ENCODE data around the gene NRP1. TPM values are rescaled to one million over a fixed set of nuclear protein-coding genes. Genes with fewer than 3 reads are reported as not detected.
A peak's percentile ranks its signal among the peaks of the same experiment; 100 is the strongest.

Gene NRP1
- total RNA-seq, 2 donors from 2014 or later, result 110 to 121 TPM

DNA sequence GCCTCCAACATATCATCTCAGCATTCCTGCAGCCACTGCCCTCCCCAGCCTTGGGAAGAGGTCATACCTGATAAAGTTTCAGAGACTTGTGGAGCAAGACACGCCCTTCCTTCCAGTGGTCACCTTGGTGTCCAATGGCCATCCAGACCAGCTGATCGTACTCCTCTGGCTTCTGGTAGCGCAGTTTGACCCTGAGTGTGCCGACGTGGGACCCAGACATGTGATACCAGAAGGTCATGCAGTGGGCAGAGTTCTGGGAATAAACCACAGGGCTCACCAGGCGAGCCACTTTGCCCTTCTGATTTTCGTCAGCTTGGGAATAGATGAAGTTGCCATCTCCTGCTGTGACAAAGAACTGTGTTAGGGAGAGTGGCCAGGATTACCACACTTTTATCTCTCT, 148.3 kb downstream of the NRP1 start:
- no peak for DNase-seq
- intact Hi-C loops (cut with DNase I), result no loop called here
- ATAC-seq, result no peak

DNA sequence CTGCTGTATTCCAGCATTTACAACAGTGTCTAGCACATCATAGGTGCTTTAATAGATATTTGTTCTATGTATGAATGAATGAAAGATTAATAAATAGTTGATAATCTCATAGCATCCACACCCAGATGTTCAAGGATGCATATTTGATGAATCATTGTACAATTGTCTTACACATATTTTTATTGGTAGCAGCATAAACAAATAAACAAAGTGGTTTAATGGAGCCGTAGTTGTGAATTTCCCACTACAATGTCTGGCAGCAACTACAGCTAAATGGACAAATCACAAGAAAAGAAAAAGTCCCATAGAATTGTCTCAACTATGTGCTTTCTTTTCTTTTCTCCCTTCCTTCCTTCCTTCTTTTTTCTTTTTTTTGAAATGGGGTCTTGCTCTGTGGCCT, 150.8 kb downstream of the NRP1 start:
- intact Hi-C loops (cut with DNase I), result no loop called here

DNA sequence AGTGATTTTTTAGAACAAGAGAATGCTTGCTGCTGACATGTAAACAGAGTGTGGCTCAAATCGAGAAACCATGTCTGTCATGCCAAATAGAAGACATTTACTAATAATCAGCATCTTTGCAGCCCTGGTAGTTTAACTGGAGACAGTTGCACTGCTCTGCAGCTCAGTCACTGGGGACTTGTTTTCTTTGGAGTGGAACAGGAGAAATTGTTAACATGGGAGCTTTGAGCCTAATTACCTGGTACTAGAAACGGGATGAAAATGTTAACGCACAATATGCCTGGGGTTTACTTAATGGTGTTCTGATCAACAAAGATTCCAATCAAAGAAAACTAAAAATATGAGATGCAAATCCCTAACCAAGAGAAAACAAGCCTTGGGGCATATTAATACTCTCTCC, 153.5 kb downstream of the NRP1 start:
- no peak for DNase-seq
- no peak for ATAC-seq
- intact Hi-C loops (cut with DNase I), result no loop called here

More for the DNA sequence above, 150.8 kb downstream of the NRP1 start:
- ATAC-seq (no peak), DNase-seq (no peak)

DNA sequence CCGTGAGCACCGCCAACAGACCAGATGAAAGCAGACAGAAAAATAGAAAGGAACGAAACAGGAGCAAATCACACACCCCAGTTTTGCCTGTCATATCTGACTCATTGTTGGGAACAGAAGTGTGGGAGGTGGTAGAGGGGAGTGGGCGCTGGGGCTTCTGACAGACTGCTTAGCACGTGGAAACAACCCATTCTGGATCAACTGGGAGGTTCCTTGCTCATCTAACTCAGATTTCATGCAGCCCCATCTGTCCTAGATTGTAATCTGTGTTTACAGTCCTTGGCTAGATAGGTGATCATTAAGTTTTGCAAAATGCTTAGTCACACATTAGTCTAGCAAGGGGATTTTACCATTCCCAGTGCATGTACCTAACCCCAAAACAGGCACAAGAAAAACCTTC, 154.1 kb downstream of the NRP1 start:
- intact Hi-C loops (cut with DNase I), result no loop called here
- DNase-seq, result no peak
- no peak for ATAC-seq

DNA sequence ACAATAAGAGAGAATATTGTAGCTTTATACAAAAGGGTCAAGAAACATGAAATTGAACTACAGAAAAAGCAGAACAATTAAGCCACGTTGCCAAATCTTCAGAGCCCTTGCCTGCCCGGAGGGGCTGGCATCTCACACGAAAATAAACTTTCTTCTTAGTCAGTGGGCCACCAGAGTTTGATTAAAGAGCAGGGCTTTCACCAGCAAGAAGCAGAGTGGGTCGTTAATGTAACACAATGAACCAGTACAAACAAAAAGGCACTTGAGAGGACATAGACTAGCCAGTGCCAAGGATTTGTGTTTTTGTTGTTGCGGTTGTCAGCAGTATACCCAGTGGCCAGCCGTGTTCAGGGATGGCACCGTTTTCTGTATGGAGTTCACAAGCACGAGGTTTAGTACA, 155.4 kb downstream of the NRP1 start:
- intact Hi-C loops (cut with DNase I), result no loop called here
- ATAC-seq, result no peak
- no peak for DNase-seq

DNA sequence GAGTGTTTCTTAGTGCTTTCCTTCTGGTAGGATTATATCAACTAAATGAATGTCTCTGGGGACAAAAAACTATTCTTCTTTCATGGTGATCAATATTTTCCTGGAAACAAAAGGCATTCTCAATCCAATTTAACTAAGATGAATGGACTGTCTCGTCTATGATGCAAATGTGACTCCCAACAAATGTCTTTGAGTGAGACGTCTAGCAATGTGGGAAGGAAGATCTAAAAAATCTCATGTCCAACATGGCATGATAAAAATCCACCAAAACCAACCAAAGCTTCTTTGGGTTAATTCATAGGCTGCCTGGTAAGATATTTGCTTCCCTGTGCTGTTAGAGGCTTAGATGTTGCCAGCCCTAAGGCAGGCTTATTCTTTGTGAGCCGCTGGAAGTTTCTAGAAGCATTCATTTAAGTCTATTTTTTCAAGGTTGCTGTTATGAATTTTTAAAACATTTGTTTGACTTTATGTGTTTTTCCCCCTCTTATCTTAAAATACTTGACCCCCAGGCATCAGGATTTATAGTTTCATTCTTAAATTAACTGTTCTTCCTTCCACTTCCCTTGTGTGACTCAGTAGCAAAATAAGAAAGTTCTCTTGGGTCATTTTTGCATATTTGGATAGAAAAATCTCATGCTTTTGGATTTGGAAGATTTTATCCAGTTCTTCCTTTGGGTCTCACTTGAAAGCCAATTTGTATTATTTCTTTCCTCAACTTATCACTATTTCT, 156.3 kb downstream of the NRP1 start:
- DNase-seq (no peak), ATAC-seq (no peak)
- intact Hi-C loops (cut with DNase I), result no loop called here

DNA sequence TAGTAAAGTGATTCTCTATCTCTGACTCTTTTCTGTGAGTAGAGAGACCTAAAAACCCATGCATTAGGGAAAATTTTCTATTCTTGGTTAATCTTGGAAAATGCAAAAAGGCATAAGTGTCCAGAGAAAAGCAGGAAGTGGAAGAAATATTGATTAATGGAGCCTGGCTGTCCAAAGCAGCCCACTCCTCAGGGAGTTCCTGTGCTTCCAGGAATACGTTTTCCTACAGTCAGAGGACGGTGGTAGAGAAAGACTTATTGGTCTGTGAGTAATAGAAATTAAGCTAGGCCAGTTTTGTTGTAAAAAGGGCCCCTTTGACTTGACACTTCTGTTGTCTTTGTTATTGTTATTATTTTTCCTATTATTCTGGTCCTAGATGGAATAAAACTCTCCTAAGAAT, 157.8 kb downstream of the NRP1 start:
- ATAC-seq, result no peak
- DNase-seq, result no peak
- intact Hi-C loops (cut with DNase I), result no loop called here

DNA sequence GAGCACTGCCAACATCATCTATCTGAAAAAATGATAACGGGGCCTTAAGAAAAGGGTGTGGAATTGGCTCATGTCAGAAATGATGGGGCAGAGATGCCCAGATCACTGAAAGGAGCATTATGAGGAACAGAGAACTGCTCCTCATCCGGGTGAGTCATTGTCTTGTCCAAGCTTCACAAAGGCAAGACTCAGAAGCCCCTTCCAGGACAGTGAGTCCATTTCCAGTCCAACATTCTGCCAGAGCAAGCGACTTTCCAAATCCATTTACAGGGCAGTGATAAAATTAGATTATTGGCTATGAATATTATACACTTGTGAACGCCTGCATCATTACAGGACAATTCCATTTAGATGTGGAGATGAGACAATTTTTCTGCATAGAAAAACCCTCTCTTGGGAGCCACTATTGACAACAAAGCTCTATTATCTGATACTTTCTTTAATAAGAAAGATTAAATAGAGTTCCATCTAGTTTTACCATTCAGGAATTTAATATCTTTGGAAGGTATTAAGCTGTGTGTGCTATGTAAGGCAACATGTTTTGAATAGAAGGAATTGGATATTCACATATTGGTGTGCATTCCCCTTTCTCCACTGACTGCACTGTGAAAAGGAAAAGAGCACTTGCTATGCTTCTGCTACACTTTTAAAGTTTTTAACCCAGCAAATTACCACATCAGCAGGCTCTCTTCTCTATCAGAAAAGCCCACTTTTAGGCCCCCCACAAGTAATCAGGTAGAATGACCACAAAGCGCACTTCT, 159.6 kb downstream of the NRP1 start:
- peak in 1 of 2 donors; percentile 21 for ATAC-seq
- intact Hi-C loops (cut with DNase I), result no loop called here
- DNase-seq, result no peak

DNA sequence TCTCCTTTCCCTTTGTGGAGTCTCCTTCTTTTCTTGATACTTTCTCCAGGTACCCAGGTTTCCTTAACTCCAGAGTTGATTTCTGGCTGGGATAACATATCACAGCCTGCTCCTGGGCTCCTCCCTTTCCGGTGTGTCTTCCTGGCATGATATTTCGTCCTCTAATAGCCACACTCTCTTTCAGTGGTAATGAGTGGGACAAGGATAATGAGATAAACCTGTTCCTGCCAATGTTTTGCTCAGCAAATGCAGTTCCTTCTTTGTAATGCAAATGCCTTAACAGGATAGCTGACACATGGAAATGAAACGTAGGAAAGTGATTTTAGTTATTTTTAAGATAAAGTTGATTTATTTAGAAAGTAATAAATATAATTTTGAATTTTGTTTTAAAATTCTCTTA, 168.6 kb downstream of the NRP1 start:
- DNase-seq (no peak), ATAC-seq (no peak)
- intact Hi-C loops (cut with DNase I), result no loop called here

DNA sequence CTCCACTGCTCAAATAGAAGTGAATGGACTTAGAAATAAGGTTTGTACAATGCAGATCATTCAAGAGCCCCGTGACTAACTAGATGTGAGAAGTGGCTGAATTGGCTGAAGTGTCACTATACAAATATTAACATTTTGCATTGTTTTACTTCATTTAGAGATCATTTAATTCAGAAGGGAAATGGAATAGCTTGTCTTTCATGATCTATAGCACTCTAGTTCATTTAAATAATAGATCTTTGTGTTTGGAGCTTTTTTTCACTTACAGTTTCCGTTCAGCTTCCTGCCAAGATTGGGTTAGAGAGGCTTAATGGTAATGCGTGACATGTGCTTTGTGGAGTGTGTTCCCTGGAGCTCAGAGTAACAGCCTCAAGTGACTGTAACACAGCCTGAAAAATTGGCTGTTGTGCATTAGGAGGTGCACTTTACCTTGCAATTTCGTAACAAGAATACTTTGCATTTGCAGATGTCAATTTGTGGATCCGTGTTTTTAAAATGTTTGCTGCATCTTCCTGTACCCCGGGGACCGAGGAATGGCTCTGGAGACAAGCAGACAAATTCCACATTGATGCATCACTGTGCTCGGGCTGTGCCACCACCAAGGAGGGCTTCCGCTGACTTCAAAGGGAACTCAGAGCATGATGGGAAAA, 170.3 kb downstream of the NRP1 start:
- intact Hi-C loops (cut with DNase I), result no loop called here
- no peak for ATAC-seq
- DNase-seq, result no peak

DNA sequence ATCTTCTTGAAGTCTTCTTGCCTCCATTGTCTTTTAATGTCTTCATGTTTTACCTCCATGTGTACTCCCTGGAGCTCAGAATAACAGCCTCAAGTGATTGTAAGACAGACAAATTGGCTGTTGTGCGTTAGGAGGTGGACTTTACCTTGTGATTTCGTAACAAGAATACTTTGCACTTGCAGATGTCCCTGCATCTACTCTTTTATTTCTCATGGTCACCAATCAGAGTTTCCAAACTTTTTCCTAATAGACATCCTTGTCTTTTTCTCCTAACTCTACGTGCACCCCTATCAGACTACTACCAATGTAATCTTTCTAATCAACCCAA, 172.3 kb downstream of the NRP1 start:
- DNase-seq, result no peak
- no peak for ATAC-seq
- intact Hi-C loops (cut with DNase I), result no loop called here

DNA sequence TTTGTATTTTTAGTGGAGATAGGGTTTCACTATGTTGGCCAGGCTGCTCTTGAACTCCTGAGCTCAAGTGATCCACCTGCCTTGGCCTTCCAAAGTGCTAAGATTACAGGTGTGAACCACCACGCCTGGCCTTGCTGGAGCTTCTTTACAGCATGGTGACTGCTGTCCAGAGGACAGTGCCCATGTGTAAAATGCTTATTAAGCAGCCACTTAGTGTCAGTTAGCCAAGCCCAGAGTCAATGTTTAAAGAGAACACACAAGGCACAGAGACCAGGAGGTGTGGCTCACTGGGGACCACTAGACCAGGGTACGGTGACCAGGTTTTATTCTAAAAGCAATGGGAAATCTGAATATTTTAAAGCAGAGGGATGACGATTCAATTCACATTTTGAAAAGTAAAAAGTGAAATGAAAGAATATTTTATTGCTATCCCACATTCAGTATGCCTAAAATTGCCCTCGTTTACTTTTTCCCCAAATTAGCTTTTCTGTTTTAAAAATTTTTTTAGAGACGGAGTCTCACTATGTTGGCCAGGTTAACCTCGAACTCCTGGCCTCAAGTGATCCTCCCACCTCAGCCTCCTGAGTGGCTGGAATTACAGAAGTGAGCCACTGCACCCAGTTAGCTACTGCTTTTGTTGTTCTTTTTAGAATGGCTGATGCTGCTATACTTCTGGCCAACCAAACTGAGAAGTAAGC, 172.8 kb downstream of the NRP1 start:
- ATAC-seq, result no peak
- intact Hi-C loops (cut with DNase I), result no loop called here
- no peak for DNase-seq

DNA sequence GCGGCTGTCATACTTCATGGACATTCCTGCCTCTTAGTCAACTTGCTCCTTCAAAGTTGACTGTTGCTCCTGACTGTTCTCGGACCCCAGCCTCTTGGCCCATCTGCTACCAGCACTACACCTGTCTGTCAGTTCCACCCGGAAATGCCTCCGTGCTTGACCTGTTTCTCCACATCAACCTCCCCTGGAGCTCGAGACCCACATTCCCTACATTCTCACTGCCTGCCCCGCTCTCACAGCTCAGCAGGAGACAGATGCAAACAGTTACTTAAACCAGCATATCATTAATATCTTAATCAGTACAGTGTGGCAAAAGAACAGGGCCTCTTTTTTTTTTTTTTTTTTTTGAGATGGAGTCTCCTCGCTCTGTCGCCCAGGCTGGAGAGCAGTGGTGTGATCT, 174.3 kb downstream of the NRP1 start:
- no peak for ATAC-seq
- intact Hi-C loops (cut with DNase I), result no loop called here

DNA sequence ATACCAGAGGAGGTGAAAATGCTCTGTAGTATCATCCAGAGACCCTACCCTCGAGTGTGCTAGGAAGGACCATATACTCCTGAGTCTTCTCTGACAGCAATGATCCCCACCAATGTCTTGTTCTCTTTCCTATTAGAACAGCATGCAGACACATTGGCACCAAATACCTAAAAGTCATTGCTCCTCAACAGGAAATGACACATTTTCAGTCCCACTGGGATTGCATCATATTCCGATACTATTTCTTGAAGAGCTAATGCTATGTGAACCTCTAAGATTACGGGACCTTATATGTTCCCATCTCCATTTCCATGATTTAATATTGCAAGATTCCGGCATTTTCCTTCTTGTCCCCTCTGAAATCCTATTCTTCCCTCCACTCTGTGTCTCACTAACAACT, 177.4 kb downstream of the NRP1 start:
- ATAC-seq (no peak), DNase-seq (no peak)
- intact Hi-C loops (cut with DNase I), result no loop called here

More for the DNA sequence above, 174.3 kb downstream of the NRP1 start:
- DNase-seq, result no peak

DNA sequence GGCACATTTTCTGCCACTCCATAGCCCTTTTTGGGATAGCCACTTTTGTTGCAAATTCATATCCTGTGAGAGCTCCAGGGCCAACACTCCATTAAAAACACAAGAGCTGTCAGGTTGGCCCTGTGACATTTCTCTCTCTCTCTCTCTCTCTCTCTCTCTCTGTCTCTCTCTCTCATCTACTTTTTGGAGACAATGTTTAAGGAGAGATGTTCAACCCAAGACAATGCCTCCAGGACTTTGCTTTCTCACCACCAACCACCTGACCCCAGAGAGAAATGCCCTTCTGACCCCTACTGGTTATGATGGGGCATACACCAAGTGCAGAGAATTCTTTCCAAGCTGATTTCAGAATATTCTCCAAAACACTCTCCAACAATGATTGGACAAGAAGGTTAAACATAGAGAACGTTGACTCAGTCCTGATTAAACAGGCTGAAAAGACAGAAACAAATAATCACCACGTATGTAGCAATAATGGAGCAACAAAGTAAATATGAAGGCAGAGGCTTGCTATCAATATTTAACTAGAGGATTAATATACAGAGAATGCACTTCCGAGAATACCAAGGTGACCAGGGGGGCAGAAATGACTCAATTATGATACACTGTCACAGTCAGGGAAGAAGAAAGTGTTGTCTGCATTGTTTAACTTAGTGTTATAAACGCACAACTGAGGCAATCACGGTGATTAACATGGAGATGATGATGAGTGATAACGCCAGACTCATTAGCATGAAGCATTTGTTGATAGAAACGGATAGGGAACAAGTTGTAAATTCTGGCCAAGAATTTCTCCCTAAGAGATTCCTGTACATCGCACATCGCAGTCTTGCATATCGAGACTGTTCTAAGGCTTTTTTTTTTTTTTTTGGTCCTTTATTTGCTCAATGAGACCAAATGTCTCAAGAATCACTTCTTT, 178.5 kb downstream of the NRP1 start:
- intact Hi-C loops (cut with DNase I), result no loop called here
- DNase-seq (no peak), ATAC-seq (peak in 1 of 2 donors; percentile 36)

DNA sequence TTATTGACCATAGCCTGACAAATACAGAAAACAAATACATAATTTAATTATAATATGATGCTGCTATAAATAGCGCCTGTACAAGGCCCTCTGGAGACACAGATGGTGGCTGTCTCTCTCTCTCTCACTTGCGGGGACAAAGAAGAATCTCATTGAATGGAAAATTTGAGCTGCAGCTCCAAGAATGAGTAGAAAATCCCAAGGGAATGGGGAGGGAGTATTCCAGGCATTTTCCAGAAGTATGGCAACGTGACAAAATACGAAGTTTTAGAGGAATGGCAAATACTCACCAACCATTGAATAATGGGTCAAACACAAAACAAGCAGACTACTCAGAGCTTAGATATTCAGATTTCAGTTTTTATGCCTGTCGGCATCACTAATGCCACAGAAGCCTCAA, 179.9 kb downstream of the NRP1 start:
- ATAC-seq (peak; percentile 7 to 21), DNase-seq (no peak)
- intact Hi-C loops (cut with DNase I), result no loop called here

DNA sequence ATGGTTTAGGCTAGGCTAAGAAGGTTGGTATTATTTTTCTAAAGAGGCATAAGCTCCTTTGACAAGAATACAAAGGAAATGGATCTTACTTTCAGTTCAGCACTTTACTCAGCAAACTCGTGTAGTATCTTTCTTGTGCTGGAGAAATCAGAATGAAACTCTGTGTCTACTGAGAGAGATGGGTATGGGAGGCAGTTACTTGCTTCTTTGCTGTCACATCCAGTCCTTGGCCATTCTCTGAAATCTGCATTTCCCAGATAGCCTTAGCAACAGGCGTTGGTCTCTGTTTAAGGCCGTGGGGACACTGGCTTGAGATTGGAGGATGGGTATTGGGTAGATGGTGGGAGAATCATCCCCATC, 180.5 kb downstream of the NRP1 start:
- ATAC-seq, result no peak
- DNase-seq, result no peak
- intact Hi-C loops (cut with DNase I), result no loop called here

DNA sequence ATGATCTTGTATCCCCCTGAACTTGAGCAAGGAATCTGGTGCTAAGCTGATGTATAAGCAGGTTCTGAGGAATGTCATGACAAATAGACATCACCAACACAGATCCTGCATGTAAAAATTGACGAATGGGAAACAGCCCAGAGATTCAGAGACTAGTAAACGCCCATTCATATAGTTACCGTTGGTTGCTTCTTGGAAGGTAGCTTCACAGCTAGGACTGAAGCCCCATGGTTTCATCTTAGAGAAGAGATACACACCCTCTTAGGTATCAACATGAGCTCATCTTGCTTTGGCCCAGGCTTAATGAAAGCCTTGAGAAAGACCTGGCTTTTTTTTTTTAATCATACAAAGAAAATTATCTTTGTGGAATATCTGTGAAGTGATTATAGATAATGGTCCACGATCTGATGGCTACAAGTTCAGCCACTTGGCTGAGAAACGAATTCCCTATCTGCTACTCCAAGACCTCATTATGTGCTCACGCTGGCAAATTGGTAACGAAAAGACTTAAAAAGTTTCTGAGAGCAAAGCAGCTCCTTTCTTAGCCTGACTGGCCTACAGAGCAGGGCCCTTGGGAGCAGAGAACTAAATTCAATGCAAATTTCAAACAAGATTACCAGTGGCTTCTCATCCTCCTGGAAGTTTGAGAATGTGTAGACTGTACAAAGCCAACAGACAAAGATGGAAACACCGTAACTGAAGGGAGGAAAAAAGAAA, 181.1 kb downstream of the NRP1 start:
- intact Hi-C loops (cut with DNase I), result no loop called here
- no peak for DNase-seq
- ATAC-seq, result no peak

Data from left cardiac atrium (tissue), 4 donors.